GM18498 (cell line): ENCODE measurements around the gene GBF1.

Source experiments
- ATAC-seq: cut with Tn5 transposase; IDR thresholded peaks from one replicate; pipeline ENCODE4 v1.9.1; 2021; ENCODE audit warnings: mild to moderate bottlenecking, moderate library complexity; ENCODE audit not compliant: unreplicated experiment

GBF1 gene

GRCh38 chr10:102392306-102392705 lies 147.0 kb downstream of the GBF1 start:
- ATAC-seq, result no peak

- no peak for ATAC-seq
These were observed 148.2 kb downstream of the GBF1 start for GRCh38 chr10:102393411-102394078.

- ATAC-seq, result peak; percentile 83
These were observed 148.9 kb downstream of the GBF1 start for GRCh38 chr10:102394079-102394800.

- ATAC-seq, result peak; percentile 0
These were observed 149.6 kb downstream of the GBF1 start for GRCh38 chr10:102394801-102395399.

- peak; percentile 37 for ATAC-seq
These were observed 150.3 kb downstream of the GBF1 start, which contains the start of gene NFKB2 for GRCh38 chr10:102395400-102396316. Gene NFKB2, plus strand, starts transcription at chr10:102395705. Its CDS starts 255 bp downstream, at chr10:102395960.

- ATAC-seq, result no peak
These were observed 151.0 kb downstream of the GBF1 start for GRCh38 chr10:102396317-102396650.

GRCh38 chr10:102396730-102397151 lies 151.4 kb downstream of the GBF1 start:
- ATAC-seq, result no peak

- ATAC-seq, result no peak
These were observed 152.2 kb downstream of the GBF1 start for GRCh38 chr10:102397222-102398171.

GRCh38 chr10:102398172-102399020 lies 153.1 kb downstream of the GBF1 start:
- ATAC-seq, result no peak

GRCh38 chr10:102399217-102400021 lies 154.1 kb downstream of the GBF1 start:
- peak; percentile 43 for ATAC-seq

- no peak for ATAC-seq
These were observed 154.7 kb downstream of the GBF1 start for GRCh38 chr10:102400076-102400475.

GRCh38 chr10:102400598-102401341 lies 155.4 kb downstream of the GBF1 start:
- ATAC-seq, result no peak

- ATAC-seq, result no peak
These were observed 156.0 kb downstream of the GBF1 start for GRCh38 chr10:102401342-102401654.

GRCh38 chr10:102401735-102402511 lies 156.6 kb downstream of the GBF1 start:
- no peak for ATAC-seq

- ATAC-seq, result no peak
These were observed 157.2 kb downstream of the GBF1 start for GRCh38 chr10:102402512-102402896.

GRCh38 chr10:102403115-102403514 lies 157.8 kb downstream of the GBF1 start:
- ATAC-seq, result no peak
